Measurements from ENCODE around the gene UNC5C. TPM values are rescaled to one million over a fixed set of nuclear protein-coding genes. Genes with fewer than 3 reads are reported as not detected.

Gene UNC5C
- polyA plus RNA-seq, 1 experiment, result not detected

DNA sequence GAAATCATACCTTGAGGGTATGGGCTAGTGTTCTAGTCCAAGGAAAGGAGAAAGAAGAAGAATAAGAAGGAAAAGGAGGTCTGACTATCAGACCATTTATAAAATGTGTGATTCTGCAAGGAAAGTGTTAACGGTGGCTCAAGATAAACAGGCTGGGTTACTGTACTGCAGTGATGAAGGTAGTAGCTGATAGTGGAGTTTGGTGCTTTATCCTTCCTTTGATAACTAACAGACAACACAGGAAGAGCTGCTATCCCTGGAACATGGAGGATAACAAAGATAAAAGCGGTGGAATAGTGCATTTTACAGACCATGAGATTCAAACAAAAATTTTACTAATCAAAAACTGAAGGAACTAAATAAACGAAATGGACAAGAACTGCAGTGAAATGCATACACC, 2.6 kb downstream of the UNC5C start:
- TF ChIP-seq, protein P1, sequence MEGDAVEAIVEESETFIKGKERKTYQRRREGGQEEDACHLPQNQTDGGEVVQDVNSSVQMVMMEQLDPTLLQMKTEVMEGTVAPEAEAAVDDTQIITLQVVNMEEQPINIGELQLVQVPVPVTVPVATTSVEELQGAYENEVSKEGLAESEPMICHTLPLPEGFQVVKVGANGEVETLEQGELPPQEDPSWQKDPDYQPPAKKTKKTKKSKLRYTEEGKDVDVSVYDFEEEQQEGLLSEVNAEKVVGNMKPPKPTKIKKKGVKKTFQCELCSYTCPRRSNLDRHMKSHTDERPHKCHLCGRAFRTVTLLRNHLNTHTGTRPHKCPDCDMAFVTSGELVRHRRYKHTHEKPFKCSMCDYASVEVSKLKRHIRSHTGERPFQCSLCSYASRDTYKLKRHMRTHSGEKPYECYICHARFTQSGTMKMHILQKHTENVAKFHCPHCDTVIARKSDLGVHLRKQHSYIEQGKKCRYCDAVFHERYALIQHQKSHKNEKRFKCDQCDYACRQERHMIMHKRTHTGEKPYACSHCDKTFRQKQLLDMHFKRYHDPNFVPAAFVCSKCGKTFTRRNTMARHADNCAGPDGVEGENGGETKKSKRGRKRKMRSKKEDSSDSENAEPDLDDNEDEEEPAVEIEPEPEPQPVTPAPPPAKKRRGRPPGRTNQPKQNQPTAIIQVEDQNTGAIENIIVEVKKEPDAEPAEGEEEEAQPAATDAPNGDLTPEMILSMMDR (IDR thresholded peaks at IDR 0.05; ENCODE audit: insufficient read depth, low read depth, low read length), result no peak
- no peak for DNase-seq (ENCODE audit: low read depth)
- no peaks in the 10 kb centered on the region for H3K36me3 ChIP-seq (ENCODE audit: control insufficient read depth, insufficient read depth, low read length)
- ChIA-PET POLR2A (no interaction called here), CTCF (no interaction called here)
- H3K4me3 ChIP-seq (ENCODE audit: low read depth, low read length), result no peak overlapping the region
- H3K27me3 ChIP-seq (ENCODE audit: control insufficient read depth, insufficient read depth, low read length), result peaks cover 4% of the 10 kb centered on the region

DNA sequence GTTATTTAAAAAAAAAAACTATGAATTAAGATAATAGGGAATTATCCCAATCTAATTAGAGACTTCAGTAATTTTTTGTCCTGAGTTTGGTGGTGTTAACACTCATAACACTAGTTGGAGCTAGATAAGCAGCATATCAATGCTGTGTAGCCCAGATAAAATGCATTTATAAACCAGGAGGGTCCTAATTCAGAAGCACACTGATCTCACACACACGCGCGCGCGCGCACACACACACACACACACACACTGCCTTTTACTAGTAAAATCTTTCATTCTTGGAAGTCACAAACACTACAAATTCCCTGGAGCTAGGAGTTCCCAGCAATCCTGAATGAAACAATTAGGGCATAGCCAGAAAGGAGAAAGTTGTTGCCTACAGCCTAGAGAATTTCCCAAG, 3.2 kb downstream of the UNC5C start:
- ChIA-PET POLR2A (no interaction called here), CTCF (no interaction called here)
- Histone ChIP-seq H3K4me3 (ENCODE audit: low read depth, low read length) (no peak overlapping the region), H3K36me3 (ENCODE audit: control insufficient read depth, insufficient read depth, low read length) (no peaks in the 10 kb centered on the region), H3K27me3 (ENCODE audit: control insufficient read depth, insufficient read depth, low read length) (peaks cover 4% of the 10 kb centered on the region)
- DNase-seq (ENCODE audit: low read depth), result no peak
- TF ChIP-seq, protein P1 (IDR thresholded peaks at IDR 0.05; ENCODE audit: insufficient read depth, low read depth, low read length), result no peak

DNA sequence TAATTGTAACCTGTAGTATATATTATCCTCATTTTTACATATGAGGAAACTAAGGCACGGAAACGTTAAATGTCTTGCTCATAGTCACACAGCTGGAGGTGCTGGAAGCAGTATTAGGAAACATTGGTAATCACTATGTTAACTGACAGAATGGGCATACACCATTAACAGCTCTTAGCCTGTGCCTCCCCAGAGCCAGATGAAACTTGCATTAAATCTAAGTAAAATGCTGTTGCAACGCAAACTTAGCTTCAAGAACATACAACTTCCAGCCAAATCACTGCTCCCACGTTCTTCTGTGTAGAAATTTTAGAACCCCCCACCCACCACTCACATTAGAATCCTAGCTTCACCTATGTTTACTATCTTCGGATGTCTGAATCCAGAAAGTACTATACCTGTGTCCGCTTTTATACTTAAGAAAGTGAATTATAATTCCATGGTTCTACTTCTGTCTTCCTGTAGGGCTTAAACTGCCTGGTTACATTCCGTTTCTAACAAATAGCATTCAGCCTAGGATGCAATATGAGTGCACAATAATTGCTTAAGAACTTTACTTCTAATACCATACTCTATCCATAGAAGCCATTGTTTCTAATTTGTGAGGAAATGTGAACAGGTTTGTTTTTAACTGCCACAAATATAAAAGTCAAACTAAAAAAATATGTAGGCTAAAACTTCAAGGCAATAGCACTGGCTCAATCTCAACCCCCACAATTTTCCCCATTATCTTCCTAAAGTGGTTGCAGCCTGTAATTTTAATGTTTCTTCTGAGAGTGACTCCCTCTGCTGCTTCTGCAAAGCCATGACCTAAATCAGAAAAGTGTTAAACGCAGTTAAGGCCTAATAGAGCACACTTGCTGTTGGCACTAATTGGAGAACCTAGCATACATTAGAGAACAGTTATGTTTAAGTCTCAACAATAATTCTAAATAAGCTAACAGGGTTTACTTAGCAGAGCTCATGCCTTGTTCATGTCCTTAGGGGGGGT, 4.4 kb downstream of the UNC5C start:
- CTCF ChIA-PET, result no interaction called here
- TF ChIP-seq, protein P1 (IDR thresholded peaks at IDR 0.05; ENCODE audit: insufficient read depth, low read depth, low read length), result no peak

DNA sequence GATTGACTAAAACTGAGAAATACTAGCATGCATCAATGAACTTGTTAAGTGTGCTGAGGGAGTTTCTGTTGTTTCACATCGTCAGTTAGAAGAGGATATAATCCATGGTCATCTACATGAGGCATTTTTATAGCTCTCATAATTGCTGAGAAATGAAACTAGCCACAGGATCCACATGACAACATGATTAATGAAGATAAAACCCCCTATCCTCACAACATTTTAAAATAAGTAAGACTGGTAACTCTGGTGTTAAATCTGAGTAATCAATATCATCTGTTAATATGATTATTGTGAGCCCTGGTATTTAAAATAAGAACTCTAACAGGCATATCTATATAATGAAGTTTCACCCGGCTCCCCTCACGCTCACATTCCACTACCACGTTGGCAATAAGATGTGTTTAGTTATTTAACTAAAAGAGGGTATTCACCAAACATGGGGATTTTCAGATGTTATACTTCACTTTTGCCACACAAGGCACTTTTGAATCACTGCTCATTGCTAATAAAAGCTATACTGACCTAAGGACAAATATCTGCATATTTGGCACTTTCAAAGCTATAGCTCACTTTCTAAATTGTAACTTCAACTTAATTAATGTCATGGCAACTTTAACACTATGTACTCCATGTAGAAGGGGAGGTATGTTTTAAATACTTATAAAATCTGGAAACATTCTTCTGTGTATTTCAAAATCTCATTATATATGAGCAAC, 6.7 kb downstream of the UNC5C start:
- H3K4me3 ChIP-seq (ENCODE audit: low read depth, low read length), result no peak overlapping the region
- H3K36me3 ChIP-seq (ENCODE audit: control insufficient read depth, insufficient read depth, low read length), result no peaks in the 10 kb centered on the region
- no peak for DNase-seq (ENCODE audit: low read depth)
- H3K27me3 ChIP-seq (ENCODE audit: control insufficient read depth, insufficient read depth, low read length), result no peaks in the 10 kb centered on the region
- POLR2A ChIA-PET, result no interaction called here
- TF ChIP-seq, protein P1 (IDR thresholded peaks at IDR 0.05; ENCODE audit: insufficient read depth, low read depth, low read length), result no peak
- CTCF ChIA-PET, result no interaction called here

More for the DNA sequence above, 4.4 kb downstream of the UNC5C start:
- peaks cover 4% of the 10 kb centered on the region for H3K27me3 ChIP-seq (ENCODE audit: control insufficient read depth, insufficient read depth, low read length)
- no peak overlapping the region for H3K4me3 ChIP-seq (ENCODE audit: low read depth, low read length)
- H3K36me3 ChIP-seq (ENCODE audit: control insufficient read depth, insufficient read depth, low read length), result no peaks in the 10 kb centered on the region
- no peak for DNase-seq (ENCODE audit: low read depth)
- POLR2A ChIA-PET, result no interaction called here

DNA sequence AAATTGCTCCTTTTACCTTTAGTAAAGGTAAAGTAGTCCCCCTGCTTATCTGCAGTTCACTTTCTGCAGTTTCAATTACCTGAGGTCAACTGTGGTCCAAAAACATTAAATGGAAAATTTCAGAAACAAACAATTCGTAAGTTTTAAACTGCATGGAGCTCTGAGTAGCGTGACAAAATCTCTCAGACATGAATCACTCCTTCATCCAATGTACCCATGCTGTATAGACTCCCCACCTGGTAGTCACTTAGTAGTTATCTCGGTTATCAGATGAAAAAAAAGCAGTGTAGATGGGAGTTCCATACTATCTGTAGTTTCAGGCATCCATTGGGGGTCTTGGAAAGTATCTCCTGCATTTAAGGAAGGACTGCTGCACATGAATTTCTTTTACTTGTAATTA, 7.7 kb downstream of the UNC5C start:
- TF ChIP-seq, protein P1 (IDR thresholded peaks at IDR 0.05; ENCODE audit: insufficient read depth, low read depth, low read length), result no peak
- POLR2A ChIA-PET, result no interaction called here
- Histone ChIP-seq H3K27me3 (ENCODE audit: control insufficient read depth, insufficient read depth, low read length) (no peaks in the 10 kb centered on the region), H3K4me3 (ENCODE audit: low read depth, low read length) (no peak overlapping the region), H3K36me3 (ENCODE audit: control insufficient read depth, insufficient read depth, low read length) (no peaks in the 10 kb centered on the region)
- DNase-seq (ENCODE audit: low read depth), result no peak
- CTCF ChIA-PET, result no interaction called here
